NCI-H2029 (cell line): ENCODE measurements around the gene PODN.

Experiments
- DNase-seq: peaks from one replicate; lab custom pipeline; 2025; lab: John Stamatoyannopoulos, UW

PODN gene

DNA sequence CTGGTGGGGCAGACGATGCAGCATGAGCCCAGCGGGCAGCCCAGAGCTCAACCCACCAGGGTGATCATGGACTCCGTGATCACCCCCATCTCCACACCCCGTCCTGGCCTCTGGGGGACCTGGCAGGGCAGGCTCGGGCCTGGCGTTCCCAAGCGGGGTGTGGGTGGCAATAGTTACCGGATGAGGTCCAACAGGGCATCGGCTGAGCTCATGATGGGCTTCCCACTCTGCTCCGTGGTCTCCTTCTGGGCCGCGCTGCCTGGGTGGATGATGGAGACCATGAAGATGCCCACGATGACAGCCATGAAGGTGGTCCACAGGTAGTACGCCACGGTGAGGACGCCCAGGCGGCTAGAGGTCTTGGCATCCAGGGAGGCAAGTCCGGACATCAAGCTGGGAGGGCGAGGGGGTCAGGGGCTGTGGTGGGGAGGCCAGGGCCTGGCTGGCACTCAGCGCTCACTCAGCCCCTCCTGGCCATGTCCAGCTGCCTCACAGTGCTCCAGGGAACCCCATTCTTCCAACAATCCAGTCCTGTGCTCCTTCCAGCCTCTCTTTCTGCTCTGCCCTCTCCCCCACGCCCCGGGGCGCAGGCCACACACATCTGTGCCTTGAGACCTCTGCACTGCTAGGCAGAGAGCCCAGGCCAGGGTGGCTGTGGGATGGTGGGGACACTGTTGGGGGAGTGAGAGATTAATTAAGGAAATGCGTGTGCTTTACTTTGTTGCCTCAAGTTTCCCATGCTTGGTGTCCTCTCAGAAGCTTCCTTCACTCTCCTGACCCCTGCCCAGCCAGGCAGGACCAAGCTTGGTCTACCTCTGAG lies 52.8 kb downstream of the PODN start:
- DNase-seq, result no peak

DNA sequence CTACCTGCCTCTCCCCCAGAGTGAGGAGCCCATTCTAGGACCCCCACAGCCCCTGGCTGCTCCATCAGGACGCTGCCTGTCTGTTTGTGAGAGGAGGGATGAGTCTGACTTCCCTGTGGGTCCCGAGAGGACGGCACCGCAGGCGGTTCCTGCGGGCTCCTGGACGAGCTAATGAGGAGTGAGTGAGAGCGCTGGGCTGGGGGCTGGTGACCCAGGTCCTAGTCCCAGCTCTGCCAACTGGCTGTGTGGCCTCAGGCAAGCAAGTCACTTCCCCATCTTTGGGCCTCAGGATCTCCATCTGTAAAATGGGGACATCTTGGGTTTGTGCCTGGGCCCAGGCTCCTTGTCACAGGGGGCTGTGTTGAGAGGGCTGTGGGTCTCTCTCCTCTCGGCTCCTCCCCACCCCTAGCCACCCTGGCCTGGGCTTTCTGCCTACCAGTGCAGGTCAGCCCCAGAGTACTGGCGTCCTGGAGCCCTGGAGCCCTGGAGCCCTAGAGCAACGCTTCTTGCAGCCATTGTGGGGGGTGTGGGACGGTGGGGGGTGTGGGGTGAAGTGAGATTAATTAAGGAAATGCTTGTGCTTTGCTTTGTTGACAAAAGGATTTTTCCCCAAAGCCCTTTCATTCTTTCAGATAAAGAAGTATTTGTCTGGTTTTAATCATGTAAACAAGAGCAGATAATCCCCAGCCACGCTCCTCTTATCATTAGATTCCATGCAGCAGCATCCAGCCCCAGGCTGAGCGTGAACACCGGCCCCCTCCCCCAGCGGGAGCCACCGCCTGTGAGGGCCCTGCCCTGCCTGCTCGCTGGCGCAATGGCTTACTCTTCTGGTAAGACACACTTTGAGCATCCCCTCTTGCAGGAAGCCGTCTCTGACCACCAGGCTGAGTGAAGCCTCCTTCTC lies 53.6 kb downstream of the PODN start:
- no peak for DNase-seq

DNA sequence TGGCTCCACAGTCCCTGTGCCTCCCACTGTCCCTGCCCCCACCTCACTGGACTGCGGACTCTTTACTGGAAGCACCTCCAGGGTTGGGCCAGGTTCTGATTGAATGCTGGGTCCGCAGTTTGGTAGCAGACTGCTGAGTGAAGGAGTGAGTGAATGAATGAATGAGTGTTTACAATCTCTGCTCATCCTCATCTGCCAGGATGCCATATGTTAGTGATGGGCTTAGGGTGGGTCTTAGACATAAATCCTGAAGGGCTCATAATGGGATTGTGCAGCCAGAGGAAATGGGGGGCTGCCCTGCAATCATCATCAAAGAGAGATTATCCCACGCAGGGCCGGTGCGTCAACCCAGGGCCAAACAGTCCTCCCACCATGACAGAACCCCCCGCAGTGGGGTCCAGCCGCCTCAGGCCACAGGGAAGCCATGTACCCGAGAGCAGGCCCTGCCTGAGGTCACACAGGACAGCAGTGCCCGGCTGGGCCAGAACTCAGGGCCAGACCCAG lies 54.3 kb downstream of the PODN start:
- DNase-seq, result no peak

DNA sequence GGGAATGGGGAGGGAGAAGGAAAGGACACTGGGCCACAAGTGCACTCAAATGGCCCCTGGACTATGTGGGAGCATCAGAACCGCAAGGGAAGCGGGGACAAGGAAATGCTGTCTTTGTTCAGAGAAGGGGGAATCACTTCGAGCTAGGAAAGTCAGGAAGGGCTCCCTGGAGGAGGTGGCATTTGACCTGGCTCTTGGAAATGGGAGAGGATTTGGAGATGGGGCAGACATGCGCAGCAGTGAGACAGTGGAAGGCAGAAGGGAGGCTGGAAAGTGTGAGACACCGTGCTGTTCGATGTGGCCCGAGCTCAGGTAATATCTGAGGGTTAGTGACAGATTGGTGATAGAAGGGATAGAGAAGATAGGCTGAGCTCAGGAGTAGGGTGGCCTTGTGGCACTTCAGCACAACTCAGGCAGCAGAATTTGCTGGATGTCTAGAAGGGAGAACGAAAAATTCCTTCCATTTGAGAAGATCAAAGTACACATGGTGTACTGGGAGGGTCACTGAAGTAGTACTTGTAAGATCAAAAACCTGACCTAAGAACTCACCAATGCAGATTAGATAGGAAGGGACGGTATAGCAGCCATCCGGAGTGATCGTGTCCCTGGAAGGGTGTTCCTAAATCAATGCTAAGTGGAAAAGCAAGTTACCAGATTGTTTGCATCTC lies 55.1 kb downstream of the PODN start:
- no peak for DNase-seq

DNA sequence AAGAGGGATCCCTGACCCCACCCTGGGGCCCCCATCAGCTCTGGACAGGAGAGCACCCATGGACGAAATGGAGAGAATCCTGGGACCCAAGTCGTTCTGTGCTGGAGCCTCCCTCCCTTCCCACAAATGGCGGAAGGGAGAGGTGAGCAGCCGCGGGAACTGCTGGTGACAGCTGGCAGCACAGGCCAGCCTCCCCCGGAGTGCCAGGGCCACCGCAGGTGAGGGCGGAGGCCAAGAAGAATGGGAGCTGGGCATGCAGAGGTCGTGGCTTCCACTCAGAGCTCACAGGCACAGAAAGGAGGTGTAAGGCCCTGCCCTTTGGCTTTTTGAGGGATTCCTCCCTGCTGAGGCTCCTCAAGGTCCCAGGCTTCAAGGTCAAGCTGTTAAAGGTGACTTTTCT lies 55.8 kb downstream of the PODN start:
- DNase-seq, result no peak

DNA sequence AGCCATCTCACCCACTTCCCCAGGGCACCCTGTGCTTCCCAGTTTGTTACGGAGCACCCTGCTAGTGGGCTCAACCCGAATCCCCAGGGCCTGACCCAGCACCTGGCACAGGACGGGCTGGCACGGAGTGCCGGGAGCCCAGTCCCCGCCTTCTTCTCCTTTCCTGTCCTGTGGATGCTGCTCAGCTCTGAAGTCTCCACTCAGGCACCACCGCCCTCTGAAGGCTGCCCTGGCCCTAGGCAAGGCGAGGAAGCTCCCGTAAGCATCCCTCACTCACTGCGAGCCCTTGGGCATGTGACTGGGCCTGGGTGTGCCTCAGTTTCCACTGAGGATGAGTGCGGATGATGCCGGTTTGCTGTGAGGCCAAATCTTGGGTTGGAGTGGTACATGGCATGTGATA lies 58.6 kb downstream of the PODN start:
- DNase-seq, result no peak

DNA sequence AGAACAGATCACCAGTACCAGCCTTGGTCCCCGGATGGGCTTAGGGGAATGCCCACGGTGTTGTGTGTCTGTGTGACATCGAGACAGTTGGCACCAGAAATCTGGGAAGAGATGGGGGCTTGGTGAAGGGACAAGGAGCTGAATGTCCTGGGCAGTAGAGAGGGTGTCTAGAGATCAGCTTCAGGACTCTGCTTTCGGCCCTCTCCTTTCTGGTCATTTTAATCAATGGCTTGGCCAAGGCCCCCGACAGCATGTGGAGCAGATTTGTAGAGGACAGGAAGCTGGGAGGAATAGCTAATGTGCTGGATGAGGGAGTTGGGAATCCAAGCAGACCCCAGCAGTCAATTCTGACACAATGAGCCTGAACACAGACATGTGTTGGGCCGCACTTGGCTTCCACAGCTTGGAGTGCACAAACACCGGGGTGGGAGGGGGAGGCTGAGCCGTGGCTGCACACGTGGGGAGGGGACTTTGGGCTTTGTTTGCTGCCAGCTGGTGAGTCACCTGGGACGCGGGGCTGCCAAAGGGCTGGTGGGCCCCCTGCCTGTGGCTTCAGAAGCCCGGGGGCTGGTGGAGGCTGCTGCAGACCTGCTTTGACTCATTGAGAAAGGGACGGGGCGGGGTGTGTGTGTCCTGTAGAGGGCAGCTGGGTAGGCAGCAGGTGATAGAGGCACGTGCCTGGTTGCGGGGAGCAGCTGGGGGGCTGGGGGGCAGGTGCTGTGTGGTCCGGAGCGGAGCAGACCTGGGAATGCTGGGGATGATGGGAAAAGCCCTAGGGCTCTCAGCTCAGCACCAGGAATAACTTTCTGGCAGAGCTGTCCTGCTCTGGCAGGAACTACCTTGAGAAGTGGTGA lies 59.5 kb downstream of the PODN start:
- no peak for DNase-seq

DNA sequence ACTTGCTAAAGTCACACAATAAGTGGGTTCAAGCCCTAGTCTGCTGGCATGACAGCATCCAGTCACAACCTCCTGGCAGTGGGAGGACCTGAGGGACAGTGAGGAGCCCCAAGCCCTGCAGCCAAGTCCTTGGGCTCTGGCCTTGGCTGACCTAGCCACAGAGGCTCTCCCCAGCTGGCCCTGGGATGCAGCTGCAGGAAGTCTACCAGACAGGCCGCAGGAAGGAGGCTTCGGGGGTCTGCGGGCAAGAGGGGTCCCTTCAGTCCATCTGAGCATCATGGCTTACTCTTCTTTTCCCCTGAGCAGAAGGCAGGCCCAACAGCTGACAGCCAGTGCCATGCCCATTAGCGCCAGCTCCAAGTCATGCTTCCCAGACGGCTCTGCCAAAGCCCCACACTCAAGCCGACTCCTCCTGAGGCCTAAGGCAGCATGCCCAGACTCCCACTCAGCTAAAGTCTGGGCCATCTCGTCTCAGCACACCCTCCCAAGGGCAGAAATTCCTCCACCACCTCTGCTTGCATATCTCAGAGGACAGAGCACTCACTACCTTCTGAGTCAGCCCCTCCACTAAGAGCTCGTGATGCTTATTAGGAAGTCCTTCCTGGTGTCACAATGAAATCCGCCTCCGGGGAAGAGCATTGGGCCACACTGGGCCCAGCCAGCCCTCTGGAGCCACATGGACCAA lies 60.3 kb downstream of the PODN start:
- DNase-seq, result no peak

DNA sequence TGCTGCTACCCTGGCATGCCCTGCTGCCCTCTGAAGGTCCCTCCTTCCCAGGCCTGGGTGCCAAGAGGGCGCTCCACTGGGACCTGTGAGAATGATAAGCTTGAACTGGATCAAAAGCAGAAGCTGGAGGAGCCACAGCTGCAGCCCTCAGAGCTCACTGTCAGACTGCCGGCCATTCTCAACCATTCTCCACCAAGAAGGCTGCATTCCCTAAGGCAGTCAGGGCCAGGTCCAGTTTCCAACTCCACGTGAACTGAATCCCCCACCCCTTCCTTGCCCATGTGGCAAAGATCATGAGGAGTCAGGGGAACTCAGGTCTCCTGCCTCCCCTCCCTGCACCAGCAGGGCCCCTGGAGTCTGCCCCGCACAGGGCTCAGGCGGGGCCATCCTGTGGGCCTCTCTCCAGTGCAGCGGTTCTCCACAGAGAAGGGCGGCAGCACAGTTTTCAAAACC lies 61.0 kb downstream of the PODN start:
- DNase-seq, result no peak

DNA sequence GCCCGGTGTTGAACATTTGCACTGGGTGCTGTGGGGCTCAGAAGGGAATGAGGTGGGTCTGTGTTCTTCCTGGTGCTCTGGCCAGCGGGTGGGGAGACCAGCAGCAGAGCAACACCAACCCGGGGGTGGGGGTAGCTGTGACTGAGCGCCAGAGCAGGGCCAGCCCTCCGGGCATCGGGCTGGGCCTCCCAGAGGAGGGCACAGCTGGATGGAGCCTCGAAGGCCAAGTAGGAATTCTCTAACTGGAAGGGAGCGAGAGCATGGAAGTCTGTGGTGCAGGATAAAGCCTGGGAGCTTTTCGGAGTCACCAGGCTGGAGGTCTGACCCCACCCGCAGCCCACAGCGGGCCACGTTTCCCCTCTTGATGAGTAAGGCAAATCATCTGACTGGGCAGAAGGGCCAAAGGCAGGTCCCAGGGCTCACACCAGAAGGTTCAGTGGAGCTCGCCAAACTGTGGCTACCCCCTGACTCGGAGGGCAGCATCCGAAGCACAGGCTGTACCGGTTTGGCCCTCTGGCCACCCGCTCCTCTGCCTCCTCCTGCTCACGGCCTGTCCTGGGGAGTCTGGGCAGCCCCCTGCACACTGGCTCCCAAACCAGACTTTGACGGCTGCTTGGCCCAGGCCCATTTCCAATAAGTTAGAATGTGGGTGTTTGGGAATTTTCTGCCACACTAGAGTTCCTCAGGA lies 61.6 kb downstream of the PODN start:
- no peak for DNase-seq

DNA sequence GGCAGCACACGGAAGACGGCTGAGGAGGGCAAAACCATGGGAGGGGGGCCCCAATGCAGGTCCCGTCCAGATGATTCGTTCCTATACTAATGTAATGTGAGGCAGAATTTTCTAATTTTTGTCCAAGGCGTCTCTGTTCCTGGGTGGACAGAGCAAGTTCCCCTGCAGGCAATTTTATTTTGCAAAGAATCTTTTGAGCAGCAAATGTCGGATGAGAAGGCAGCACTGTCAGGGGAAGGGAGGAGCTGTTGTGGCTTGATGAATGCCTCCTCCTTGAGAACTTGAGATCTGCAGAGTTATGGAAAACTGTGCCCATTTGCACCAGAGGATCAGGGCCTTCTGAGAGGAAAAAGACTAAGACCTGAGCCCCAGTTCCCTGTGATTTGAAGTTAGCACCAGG lies 63.1 kb downstream of the PODN start:
- DNase-seq, result no peak

DNA sequence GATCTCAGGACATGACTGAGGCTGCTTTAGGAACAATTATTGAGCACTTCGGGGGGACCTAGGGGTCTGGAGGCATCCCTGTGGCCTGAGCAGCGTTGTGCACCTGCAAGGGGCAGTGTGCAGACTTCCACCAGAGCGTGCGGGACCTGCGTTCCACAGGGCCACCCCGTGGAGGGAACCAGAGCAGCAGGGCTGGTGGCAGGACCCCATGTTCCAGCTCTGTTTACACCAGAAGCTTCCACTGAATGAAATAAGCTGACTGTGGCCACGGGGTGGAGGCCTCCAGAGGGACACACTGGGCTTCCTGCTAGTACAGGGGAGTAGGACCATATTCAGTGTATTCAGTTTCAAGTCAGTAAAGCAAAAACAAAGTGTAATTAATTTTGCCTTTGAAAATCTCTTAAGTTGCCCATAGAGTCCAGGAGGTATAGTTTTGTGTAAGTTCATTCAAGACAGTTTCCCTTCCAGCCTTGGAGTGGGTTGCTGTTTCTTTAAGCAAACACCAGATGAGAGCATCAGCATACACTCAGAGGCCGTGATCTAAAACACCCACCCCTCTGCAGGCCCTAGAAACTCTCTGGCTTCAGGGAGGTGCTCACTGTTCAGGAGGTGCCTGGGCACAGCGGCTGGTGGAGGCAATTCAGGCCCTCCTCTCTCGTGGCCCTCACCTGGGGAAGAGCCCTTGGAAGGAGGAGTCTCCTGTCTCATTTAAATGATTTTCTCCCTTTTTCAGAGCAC lies 63.8 kb downstream of the PODN start:
- no peak for DNase-seq

DNA sequence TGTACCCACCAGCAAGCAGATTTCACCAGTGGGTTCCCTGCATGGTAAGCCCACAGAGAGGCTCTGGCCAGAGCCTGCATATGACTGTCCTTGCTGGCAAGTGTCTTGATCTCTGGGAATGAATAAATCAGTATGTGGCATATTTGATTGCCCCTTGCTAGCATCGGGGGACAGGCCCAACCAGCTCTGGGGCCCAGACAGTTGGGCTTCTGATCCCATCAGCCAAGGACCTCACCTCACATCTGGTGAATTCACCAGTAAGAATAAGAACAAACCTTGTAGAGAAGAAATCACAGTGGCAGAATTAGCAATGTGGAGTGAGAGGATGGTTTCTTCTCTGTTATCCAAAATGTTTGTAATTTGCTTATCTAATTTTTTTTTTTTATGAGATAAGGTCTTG lies 64.5 kb downstream of the PODN start:
- no peak for DNase-seq

DNA sequence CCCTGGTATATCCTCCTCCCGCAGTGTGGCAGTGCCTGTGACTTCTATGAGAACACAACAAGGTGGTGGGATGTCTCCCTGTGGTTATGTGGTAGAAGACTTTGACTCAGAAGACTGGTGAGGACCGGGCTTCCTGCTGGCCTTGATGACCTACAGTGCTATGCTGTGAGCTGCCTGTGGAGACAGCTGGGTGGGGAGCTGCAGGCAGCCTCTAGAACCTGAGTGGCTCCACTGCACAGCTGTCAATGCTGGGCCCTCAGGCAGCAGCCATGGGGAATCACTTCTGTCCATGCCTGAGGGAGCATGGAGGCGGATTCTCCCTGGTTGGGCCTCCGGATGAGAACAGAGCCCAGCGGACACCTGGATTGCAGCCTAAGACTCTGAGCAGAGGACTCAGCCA lies 65.5 kb downstream of the PODN start:
- no peak for DNase-seq

DNA sequence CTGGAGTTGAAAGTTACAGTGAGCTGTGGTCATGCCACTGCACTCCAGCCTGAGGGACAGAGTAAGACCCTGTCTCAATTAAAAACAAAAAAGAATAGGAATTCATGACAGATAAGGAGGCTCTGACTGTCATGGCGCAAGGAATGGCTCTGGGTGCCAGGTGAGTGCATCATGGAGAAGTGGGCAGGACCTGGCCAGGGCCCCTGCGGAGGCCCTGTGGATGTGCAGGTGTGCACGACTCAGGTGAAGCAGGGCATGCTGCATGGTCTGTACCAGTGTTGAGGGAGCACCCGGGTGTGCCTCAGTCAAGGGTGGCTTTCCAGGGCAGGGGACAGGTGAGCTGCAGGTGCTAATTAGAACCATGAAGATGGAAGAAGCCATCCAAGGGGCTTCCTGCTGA lies 66.4 kb downstream of the PODN start:
- no peak for DNase-seq

DNA sequence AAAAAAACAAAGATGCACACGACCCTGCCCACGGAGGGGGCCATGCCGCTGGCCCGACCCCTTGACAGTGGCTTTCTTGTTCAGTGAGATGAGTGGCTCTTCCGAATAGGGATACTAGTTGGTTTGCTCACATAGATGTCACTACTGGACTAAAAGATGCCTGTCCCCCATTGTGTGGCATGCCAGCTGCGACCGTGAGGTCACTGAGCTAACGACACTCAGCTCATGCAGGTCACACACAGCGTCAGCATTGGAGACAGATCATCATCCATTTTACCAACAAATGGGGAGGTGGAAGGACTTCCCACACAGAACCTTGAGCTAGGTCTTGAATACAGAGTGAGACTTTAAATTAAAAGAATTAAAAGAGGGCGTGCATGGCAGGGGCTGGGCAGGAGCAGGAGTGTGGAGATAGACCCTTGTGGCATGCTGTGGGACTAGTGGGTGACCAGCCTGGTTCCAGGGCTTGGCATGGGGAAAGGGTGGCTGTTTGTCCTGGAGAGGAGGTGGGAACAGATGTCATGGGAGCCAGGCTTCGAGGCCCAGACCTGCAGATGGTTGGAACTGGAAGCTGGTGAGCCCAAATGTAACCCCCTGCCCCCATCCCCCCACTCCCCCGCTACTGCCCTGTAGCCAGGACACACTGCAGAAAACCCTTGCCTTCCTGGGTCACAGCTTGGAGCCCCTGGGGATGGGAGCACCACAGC lies 68.0 kb downstream of the PODN start:
- DNase-seq, result no peak

DNA sequence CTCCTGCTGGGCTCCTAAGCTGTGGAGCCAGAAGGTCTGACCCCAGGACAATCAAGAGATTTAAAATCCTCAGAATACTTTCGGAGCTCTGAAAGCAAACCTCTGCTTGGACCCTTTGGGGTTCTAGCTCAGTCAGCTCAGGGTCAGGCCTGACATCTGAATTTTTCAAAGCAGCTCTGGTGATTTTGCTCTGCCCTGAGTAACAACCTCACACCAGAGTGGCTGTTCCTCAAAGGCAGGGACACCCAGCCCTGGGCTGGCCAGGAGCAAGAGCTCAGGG lies 68.5 kb downstream of the PODN start:
- DNase-seq, result no peak

DNA sequence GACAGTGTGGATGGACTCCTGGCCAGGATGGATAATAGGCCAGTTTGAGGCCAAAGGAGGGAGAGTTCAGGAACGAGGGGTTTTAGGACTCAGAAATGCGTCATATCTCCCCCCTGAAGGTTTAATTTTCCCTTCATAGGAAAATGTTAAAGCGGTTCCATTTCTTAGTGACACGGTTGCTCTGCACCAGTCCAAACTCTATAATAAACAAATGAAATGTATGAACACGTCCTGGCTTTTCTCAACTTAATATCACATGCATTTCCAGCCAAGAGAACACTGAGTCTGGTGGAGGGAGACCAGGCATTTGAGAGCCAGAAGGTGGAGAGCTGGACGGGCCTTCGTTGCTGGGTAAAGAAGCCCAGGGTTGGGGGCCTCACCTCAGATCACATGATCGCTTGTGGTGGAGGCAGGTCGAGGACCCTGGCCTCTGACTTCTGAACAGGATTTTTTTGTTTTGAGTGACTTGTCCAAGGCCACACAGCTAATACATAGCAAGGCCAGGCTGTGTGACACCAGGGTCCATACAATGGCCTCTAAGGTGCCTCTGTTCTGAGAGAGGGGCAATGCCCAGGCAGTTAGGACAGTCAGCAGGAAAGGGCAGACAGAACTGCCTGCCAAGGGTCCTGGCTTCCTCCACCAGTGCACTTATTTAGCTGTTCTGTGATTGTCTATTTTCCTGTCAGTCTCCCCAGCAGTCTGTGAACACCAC lies 69.0 kb downstream of the PODN start:
- no peak for DNase-seq

DNA sequence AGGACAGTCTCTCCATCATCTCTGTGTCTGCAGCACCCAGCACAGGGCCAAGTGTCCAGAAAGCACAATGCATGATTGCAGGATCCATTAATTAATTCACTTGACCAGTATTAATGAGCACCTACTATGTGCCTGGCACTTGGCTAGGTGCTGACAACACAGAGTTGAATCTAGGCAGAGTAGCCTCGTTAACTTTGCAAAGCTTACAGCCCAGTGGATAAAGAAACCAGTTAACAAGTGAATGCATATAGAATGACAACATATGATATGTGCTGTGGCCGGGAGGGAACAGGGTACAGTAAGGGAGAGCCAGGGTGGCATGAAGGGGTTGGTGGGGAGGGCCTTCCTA lies 69.6 kb downstream of the PODN start:
- DNase-seq, result no peak
